Pancreas (tissue), 10 donors: ENCODE measurements around the gene ST8SIA5. TPM values are rescaled to one million over a fixed set of nuclear protein-coding genes. Genes with fewer than 3 reads are reported as not detected.

Source experiments
- ATAC-seq, 4 donors: fragments of 200-7000 bp; cut with Tn5 transposase; one replicate each; pipeline versions ENCODE4 v1.8.0 to v1.9.1; 2020; ENCODE audit warnings: mild to moderate bottlenecking in 4 of 4, moderate library complexity in 4 of 4
- DNase-seq, 6 donors: peaks; one replicate each; pipeline ENCODE4 v3.0.0-alpha.2; 2020
- FAIRE-seq: peaks from 2 replicates; lab custom pipeline; 2012; peaks lifted over from hg19 to GRCh38; lab: Jason Lieb, UNC
- H3K27ac ChIP-seq, 4 donors: fragments of 200-600 bp; sonication (generic); 1 replicate in 3 of 4; 2 replicates in 1 of 4; pipeline versions ENCODE4 v1.5.0 to v1.8.0; 2020
- H3K27me3 ChIP-seq, 4 donors: fragments of 200-600 bp; one replicate each; pipeline ENCODE4 v1.8.0; 2021
- H3K36me3 ChIP-seq, 3 donors: fragments of 200-600 bp; sonication (generic) in 1 of 3; one replicate each; pipeline versions ENCODE4 v1.5.0 to v1.8.0; 2020 to 2021
- H3K4me1 ChIP-seq, 3 donors: fragments of 200-600 bp; one replicate each; pipeline ENCODE4 v1.8.0; 2021
- H3K4me3 ChIP-seq, 4 donors: fragments of 200-600 bp; sonication (generic) in 2 of 4; one replicate each; pipeline versions ENCODE4 v1.5.0 to v1.8.0; 2020 to 2021
- H3K9me3 ChIP-seq, 4 donors: fragments of 200-600 bp; one replicate each; pipeline ENCODE4 v1.8.0; 2021
- CTCF ChIP-seq, 4 donors: fragments of 200-600 bp; sonication (generic) in 3 of 4; IDR thresholded peaks; one replicate each; pipeline versions ENCODE4 v1.5.0 to v1.8.0; 2021; ENCODE audit warnings: antibody characterized with exemption in 4 of 4
- WGBS, 2 donors: extraction: QIAGEN DNeasy Blood & Tissue Kit; methylation state at CpG; one replicate each; pipeline ENCODE4 v1.1.7; 2013; 5-methylcytosine and 5-hydroxymethylcytosine counted together
- intact Hi-C, 3 donors: fragments of 100-400 bp; cut with DNase I; formaldehyde crosslinking; loops; one replicate each; pipeline versions ENCODE4 v1.11.1 to v1.14.2; 2022
- polyA plus RNA-seq, 2 donors: library from polyadenylated mRNA; stranded (reverse); fragments of 200-250 nt; gene quantifications; one replicate each; pipeline ENCODE4 v1.2.3, GENCODE V29; 2013
- total RNA-seq, 6 donors: library from RNA; stranded (reverse); fragmentation: NEBNext Ultra II Directional in 4 of 6; extraction: Animal tissue kit (Norgen Biotek cat#: 25700) in 4 of 6; gene quantifications; one replicate each; pipeline versions ENCODE4 v1.2.1 to v1.2.4, GENCODE V29; 2021 to 2023
- donor health status: healthy with polysubstance abuse.
- donor health status: DM: no; HTN: no; CAD: no; lungs with moderate emphysema.
- donor health status: DM: no; HTN: no; CAD: no.
- donor health status: control.
- donor health status: control.
- donor health status: Bipolar disorder and iron deficiency.
- donor health status: DM: yes; HTN: yes; CAD: no.
- donor health status: DM: no; HTN: no; CAD: no.
- donor health status: DM: no; HTN: no; CAD: no.
- donor health status: DM: yes; HTN: yes; CAD: no.

Gene ST8SIA5
- total and polyA plus RNA-seq, 8 donors, result 0.06 to 1.1 (median 0.24) TPM

GRCh38 chr18:46621111-46621766 is 135.6 kb downstream of the ST8SIA5 start:
- intact Hi-C loops, result loop anchor here in 1 of 3 donors (10.0 kb wide), 1 partner anchor 64 kb away; no protein-coding TSS in a partner anchor
- Histone ChIP-seq H3K27me3 (no peaks in the 10 kb centered on the region), H3K27ac (no peak overlapping the region), H3K36me3 (no peaks in the 10 kb centered on the region), H3K4me3 (no peak overlapping the region), H3K4me1 (no peaks in the 10 kb centered on the region), H3K9me3 (no peaks in the 10 kb centered on the region)
- TF ChIP-seq CTCF (IDR thresholded peaks at IDR 0.05), result no peak
- DNase-seq, result no peak
- no peak for ATAC-seq
- 63 to 65% methylated on average over 6 of the region's 6 CpGs for WGBS, 2 donors
- no peak for FAIRE-seq

DNA sequence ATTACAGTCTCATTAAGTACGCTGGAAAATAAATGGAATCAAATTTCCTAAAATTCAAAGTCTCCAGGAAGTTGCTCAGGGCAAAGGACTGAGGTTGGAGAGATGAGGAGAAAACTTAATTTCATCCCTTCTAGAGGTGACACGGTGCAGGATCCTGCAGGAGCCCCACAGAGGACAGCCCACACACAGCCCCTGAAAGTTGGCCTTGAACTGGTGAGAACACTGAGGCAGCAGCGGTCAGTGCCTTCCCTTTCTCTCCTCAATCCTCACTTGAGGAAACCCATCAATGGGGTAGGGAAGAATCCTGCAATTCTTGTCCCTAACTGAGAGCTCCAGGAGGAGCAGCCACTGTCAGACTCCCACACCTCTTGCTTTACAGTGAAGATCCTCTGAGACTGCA is 137.3 kb downstream of the ST8SIA5 start:
- Histone ChIP-seq H3K9me3 (no peaks in the 10 kb centered on the region), H3K27me3 (no peaks in the 10 kb centered on the region), H3K4me3 (no peak overlapping the region), H3K27ac (no peak overlapping the region), H3K4me1 (no peaks in the 10 kb centered on the region), H3K36me3 (no peaks in the 10 kb centered on the region)
- 66 to 67% methylated on average over 3 of the region's 3 CpGs for WGBS, 2 donors
- ATAC-seq (no peak), FAIRE-seq (no peak), DNase-seq (no peak)
- intact Hi-C loops, result no loop called here
- no peak for TF ChIP-seq CTCF (IDR thresholded peaks at IDR 0.05)

Other genes with a start within 250 kb of the ST8SIA5 start
- under 1 TPM in 4 of 6 donors, not detected in 2; 0.12 to 0.16 (median 0.15) TPM for gene LOXHD1, start 99.8 kb downstream of the ST8SIA5 start, total RNA-seq
- under 1 TPM; 0.12 to 0.46 TPM for gene LOXHD1, start 99.8 kb downstream of the ST8SIA5 start, polyA plus RNA-seq
- gene PIAS2, start 160.5 kb upstream of the ST8SIA5 start, total RNA-seq, result 10 to 100 TPM in 5 of 6 donors, 1 to 10 TPM in 1; 9.9 to 17.6 (median 12.9) TPM
- gene PIAS2, start 160.5 kb upstream of the ST8SIA5 start, polyA plus RNA-seq, result 1 to 10 TPM; 2.8 to 3.5 TPM
- gene KATNAL2, start 160.5 kb upstream of the ST8SIA5 start, total RNA-seq, result 1 to 10 TPM in 5 of 6 donors, under 1 TPM in 1; 0.97 to 1.8 (median 1.5) TPM
- gene KATNAL2, start 160.5 kb upstream of the ST8SIA5 start, polyA plus RNA-seq, result 1 to 10 TPM; 1.9 to 3.8 TPM